Measurements from ENCODE around the gene POP4. TPM values are rescaled to one million over a fixed set of nuclear protein-coding genes. Genes with fewer than 3 reads are reported as not detected.

Gene POP4
- total and polyA plus RNA-seq, 10 of the 15 experiments (the other 5 are each of a cell fraction or from before 2014, with no cell fraction given): 52.1 to 231 (median 118) TPM

- ChIA-PET POLR2A (no interaction called here), CTCF (no interaction called here), RAD21 (ENCODE audit: unreplicated experiment) (no interaction called here), SMC1A (ENCODE audit: uncharacterized antibody, unreplicated experiment) (no interaction called here)
- DNase-seq (ENCODE audit: low read depth, low spot score) (no peak), FAIRE-seq (no peak), ATAC-seq (no peak)
- H3K27ac ChIP-seq (ENCODE audit: control insufficient read depth, insufficient read depth): no peak overlapping the region
- intact Hi-C loops (cut with micrococcal nuclease; ENCODE audit: unreplicated experiment): no loop called here
- WGBS (ENCODE audit: insufficient coverage, insufficient replicate concordance, low lambda C conversion rate, missing lambda C conversion rate): 40% methylated on average over 6 of the region's 6 CpGs
- no peak overlapping the region for H2AFZ ChIP-seq (ENCODE audit: control insufficient read depth, low read depth, low read length)
- H3K4me2 ChIP-seq (ENCODE audit: control insufficient read depth, insufficient read depth): no peak overlapping the region
- H4K20me1 ChIP-seq (ENCODE audit: control insufficient read depth, insufficient read depth): no peaks in the 10 kb centered on the region
- no peaks in the 10 kb centered on the region for H3K27me3 ChIP-seq (replicated peaks in 1 of 2; ENCODE audit: control insufficient read depth in 2 of 2, insufficient read depth in 2 of 2, low read length in 1 of 2)
- H3K9me3 ChIP-seq (replicated peaks; ENCODE audit: control insufficient read depth, insufficient read depth, low read length): no peaks in the 10 kb centered on the region; the same call in 2 of the 3 replicates
- H3K79me2 ChIP-seq (ENCODE audit: control insufficient read depth, insufficient read depth, low read length): no peaks in the 10 kb centered on the region
- H3K36me3 ChIP-seq (ENCODE audit: control insufficient read depth in 2 of 2, insufficient read depth in 2 of 2, low read length in 1 of 2): no peaks in the 10 kb centered on the region
- no peak overlapping the region for H3K9ac ChIP-seq (ENCODE audit: control insufficient read depth, insufficient read depth, low read length)
- in situ Hi-C loops (cut with MboI): no loop called here
- BruUV-seq (replicated peaks): no TSS peak
- no peak for TF ChIP-seq ZNF24 (IDR thresholded peaks at IDR 0.05)
- no peak for TF ChIP-seq RELA (IDR thresholded peaks at IDR 0.05; ENCODE audit: borderline replicate concordance, partially characterized antibody)
- no peak overlapping the region for H3K4me3 ChIP-seq
- H3K4me1 ChIP-seq (ENCODE audit: control insufficient read depth, insufficient read depth, low read length): peaks cover 15% of the 10 kb centered on the region
Measured at GRCh38 chr19:29579308-29579910, 26.7 kb upstream of the POP4 start.

- CTCF ChIA-PET: no interaction called here
- no TSS peak for BruUV-seq (replicated peaks)
- TF ChIP-seq ZBED1 (IDR thresholded peaks at IDR 0.05; ENCODE audit: borderline replicate concordance) (no peak), IKZF2 (IDR thresholded peaks at IDR 0.05) (no peak), CEBPZ (IDR thresholded peaks at IDR 0.05; ENCODE audit: low read depth, low read length) (no peak), ZNF384 (IDR thresholded peaks at IDR 0.05; ENCODE audit: borderline replicate concordance, low read depth, low read length) (no peak), ZZZ3 (IDR thresholded peaks at IDR 0.05; ENCODE audit: control insufficient read depth, insufficient read length, low read depth) (no peak), PKNOX1 (IDR thresholded peaks at IDR 0.05) (no peak), TAF1 (IDR thresholded peaks at IDR 0.05; ENCODE audit: borderline replicate concordance, low read depth, low read length) (no peak), SREBF1 (IDR thresholded peaks at IDR 0.05; ENCODE audit: low read length) (no peak), NR2C2 (IDR thresholded peaks at IDR 0.05; ENCODE audit: borderline replicate concordance, control insufficient read depth, insufficient read length, low read depth) (no peak), NKRF (conservative IDR thresholded peaks at IDR 0.05) (no peak)
Measured at GRCh38 chr19:29581398-29581797, 24.7 kb upstream of the POP4 start.

More at GRCh38 chr19:29581398-29581797, 24.7 kb upstream of the POP4 start:
- 0% methylated on average over 1 of the region's 1 CpG for WGBS (ENCODE audit: insufficient coverage, insufficient replicate concordance, low lambda C conversion rate, missing lambda C conversion rate)
- Histone ChIP-seq H2AFZ (ENCODE audit: control insufficient read depth, low read depth, low read length) (no peak overlapping the region), H3K36me3 (ENCODE audit: control insufficient read depth in 2 of 2, insufficient read depth in 2 of 2, low read length in 1 of 2) (no peaks in the 10 kb centered on the region), H3K79me2 (ENCODE audit: control insufficient read depth, insufficient read depth, low read length) (no peaks in the 10 kb centered on the region), H3K9ac (ENCODE audit: control insufficient read depth, insufficient read depth, low read length) (no peak overlapping the region), H3K27ac (ENCODE audit: control insufficient read depth, insufficient read depth) (no peak overlapping the region), H3K4me2 (ENCODE audit: control insufficient read depth, insufficient read depth) (no peak overlapping the region), H3K4me3 (no peak overlapping the region), H3K27me3 (replicated peaks in 1 of 2; ENCODE audit: control insufficient read depth in 2 of 2, insufficient read depth in 2 of 2, low read length in 1 of 2) (no peaks in the 10 kb centered on the region), H4K20me1 (ENCODE audit: control insufficient read depth, insufficient read depth) (no peaks in the 10 kb centered on the region), H3K9me3 (replicated peaks; ENCODE audit: control insufficient read depth, insufficient read depth, low read length) (no peaks in the 10 kb centered on the region; the same call in 2 of the 3 replicates), H3K4me1 (ENCODE audit: control insufficient read depth, insufficient read depth, low read length) (peaks cover 9% of the 10 kb centered on the region)
- in situ Hi-C loops (cut with MboI): no loop called here
- RAD21 ChIA-PET (ENCODE audit: unreplicated experiment): no interaction called here
- no peak for DNase-seq (ENCODE audit: low read depth, low spot score)
- intact Hi-C loops (cut with micrococcal nuclease; ENCODE audit: unreplicated experiment): no loop called here
- SMC1A ChIA-PET (ENCODE audit: uncharacterized antibody, unreplicated experiment): no interaction called here
- ATAC-seq: no peak
- FAIRE-seq: no peak
- POLR2A ChIA-PET: no interaction called here
